GM12875 (cell line): ENCODE data around the gene SUCLG2.

Source experiments
- H3K4me3 ChIP-seq: one replicate; pipeline ENCODE4 v1.5.1; 2011; ENCODE audit warnings: low read depth, low read length, control low read depth
- TF ChIP-seq, protein P1 (sequence below): IDR thresholded peaks from 2 replicates; pipeline ENCODE4 v1.5.1; 2011; ENCODE audit warnings: low read depth, mild to moderate bottlenecking, control low read depth, inconsistent platforms, low read length, moderate library complexity, borderline replicate concordance; ENCODE audit not compliant: insufficient read depth

The SUCLG2 gene

DNA sequence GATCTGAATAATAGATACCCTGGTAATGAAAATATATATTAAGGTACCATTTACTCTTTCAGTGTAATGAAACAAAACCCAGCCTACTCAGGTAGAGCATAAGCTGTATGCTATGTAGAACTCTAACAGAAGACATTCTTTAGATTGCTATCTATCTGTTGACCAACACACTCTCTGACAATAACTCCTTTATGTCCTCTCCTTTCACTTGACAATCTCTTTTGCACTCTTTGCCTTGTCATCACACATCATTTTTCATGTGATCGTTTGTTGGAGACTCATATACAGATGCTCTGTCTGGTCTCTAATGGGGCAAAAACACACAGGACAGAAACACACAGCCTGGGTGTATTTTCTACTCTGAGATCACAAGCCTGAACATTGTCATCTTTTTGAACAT lies 35.4 kb upstream of the SUCLG2 start:
- TF ChIP-seq, protein P1, sequence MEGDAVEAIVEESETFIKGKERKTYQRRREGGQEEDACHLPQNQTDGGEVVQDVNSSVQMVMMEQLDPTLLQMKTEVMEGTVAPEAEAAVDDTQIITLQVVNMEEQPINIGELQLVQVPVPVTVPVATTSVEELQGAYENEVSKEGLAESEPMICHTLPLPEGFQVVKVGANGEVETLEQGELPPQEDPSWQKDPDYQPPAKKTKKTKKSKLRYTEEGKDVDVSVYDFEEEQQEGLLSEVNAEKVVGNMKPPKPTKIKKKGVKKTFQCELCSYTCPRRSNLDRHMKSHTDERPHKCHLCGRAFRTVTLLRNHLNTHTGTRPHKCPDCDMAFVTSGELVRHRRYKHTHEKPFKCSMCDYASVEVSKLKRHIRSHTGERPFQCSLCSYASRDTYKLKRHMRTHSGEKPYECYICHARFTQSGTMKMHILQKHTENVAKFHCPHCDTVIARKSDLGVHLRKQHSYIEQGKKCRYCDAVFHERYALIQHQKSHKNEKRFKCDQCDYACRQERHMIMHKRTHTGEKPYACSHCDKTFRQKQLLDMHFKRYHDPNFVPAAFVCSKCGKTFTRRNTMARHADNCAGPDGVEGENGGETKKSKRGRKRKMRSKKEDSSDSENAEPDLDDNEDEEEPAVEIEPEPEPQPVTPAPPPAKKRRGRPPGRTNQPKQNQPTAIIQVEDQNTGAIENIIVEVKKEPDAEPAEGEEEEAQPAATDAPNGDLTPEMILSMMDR = no peak
- H3K4me3 ChIP-seq = no peak overlapping the region

DNA sequence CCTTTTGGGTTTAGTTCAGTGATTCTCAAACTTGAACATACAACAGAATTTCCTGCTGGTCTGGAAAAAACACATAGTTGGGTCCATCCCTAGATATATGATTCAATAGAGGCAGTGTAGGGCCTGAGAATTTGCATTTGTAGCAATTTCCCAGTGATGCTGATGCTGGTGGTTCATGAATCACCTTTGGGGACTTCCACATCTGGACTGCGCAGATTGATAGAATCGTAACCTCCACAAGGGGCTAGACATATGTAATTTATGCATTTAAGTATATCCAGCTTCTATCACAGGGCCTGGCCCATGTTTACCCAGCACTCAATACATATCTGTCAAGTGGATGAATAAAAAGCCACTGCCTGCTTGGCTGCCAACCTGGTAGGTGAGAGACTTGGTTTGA lies 33.8 kb upstream of the SUCLG2 start:
- H3K4me3 ChIP-seq = no peak overlapping the region
- TF ChIP-seq, protein P1 = no peak

GRCh38 chr3:67686069-67686468 lies 31.7 kb upstream of the SUCLG2 start:
- TF ChIP-seq, protein P1 = no peak

DNA sequence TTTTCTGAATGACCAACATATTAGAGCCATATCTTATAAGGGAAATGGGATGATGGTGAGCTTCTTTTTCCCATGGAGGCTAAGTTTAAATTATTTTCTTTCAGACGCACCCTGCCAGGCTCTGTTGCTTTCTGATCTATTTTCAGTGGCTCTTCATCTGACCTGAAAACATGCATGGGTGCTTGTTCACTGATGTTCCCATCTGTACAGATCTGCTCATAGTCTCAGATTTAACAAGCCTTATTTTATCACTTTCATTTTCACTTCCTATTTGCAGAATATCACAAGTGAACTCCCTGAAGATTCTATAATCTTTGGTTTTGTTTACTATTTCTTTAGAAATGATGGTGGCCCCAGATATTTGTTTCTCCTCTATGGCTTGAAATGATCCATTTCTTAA lies 31.1 kb upstream of the SUCLG2 start:
- TF ChIP-seq, protein P1 = no peak
- H3K4me3 ChIP-seq = no peak overlapping the region

More at GRCh38 chr3:67686069-67686468, 31.7 kb upstream of the SUCLG2 start:
- H3K4me3 ChIP-seq = no peak overlapping the region

GRCh38 chr3:67684211-67684610 lies 29.8 kb upstream of the SUCLG2 start:
- H3K4me3 ChIP-seq = no peak overlapping the region
- TF ChIP-seq, protein P1 = no peak

- no peak overlapping the region for H3K4me3 ChIP-seq
- TF ChIP-seq, protein P1 = no peak
Observed at GRCh38 chr3:67683522-67683921, 29.1 kb upstream of the SUCLG2 start.

DNA sequence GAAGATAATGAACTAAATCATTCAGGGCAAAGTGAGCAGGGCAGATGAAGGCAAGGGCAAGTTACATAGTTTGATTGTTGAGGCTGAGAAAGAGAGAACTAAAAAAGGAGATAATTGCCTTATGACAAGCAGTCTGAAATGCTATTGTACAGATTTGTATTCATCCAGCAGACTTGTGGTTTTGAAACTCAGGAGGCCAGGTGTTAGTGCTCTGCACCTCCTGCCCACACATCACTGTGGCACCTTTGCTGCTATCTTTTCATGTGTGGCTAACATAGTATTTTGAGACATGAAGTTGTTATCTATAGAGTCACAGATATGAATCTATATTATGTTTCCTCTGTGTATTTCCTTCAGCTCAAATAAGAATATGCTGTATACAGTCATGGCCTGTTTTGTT lies 24.3 kb upstream of the SUCLG2 start:
- H3K4me3 ChIP-seq = no peak overlapping the region
- TF ChIP-seq, protein P1 = no peak
